HG02885 (cell line): Measurements from ENCODE around the gene HNF4A.

Experiments used
- ATAC-seq: cut with Tn5 transposase; IDR thresholded peaks from one replicate; pipeline ENCODE4 v1.9.1; 2021; ENCODE audit warnings: mild to moderate bottlenecking; ENCODE audit not compliant: unreplicated experiment, poor library complexity

Gene HNF4A

DNA sequence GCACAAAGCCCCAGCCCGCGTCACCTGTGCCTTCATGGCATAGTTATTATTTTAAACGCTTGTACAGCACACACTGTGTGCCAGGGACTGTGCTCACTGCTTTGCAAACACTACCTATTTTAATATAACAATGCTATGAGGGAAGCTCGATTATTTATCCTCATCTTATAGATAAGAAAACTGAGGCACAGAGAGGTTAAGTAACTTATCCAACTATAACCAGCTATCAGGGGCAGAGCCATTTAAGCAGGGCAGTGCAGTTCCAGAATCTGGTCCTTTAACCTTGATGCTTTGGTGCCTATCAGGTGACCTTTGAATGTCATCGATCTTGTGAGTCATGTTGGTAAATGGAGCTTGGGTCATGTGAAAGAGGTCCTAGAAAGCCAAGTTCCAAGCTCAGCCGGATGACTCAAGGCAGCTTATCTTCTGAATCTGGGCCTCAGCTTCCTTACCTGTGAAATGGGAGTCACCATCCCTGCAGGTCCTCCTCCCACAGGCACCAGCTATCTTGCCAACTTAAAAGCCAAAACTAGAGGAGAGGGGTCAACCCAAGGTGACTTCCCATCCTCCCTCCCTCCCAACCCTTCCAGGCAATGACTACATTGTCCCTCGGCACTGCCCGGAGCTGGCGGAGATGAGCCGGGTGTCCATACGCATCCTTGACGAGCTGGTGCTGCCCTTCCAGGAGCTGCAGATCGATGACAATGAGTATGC lies 63.8 kb downstream of the HNF4A start:
- no peak for ATAC-seq

DNA sequence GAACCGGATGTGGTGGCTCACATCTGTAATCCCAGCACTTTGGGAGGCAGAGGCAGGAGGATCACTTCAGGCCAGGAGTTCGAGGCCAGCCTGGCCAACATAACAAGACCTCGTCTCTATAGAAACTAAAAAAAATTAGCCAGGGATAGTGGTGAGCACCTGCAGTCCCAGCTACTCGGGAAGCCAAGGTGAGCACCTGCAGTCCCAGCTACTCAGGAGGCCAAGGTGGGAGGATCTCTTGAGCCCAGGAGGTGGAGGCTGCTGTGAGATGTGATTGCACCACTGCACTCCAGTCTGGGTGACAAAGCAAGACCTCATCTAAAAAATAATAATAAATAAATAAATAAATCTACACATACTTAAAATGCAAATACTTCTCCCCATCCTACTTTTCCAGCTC lies 65.0 kb downstream of the HNF4A start:
- ATAC-seq, result no peak

DNA sequence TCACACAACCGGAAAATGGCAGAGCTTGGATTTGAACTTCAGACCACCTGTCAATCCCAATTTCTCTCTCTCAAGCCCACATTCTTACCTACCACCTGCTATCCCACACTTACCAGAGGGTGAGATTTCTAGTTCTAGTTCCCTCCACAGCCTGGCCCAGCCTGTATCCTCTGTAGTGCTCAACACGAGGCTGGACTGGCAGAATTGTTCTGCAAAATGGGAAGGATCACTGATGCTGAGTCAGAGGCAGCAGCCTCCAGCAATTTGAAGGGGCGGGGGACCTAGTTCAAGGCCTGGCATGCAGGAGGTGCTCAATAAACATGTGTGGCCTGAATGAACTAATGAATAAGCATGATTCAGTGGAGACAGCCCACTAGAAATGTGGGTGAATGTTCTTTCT lies 66.6 kb downstream of the HNF4A start:
- ATAC-seq, result no peak

DNA sequence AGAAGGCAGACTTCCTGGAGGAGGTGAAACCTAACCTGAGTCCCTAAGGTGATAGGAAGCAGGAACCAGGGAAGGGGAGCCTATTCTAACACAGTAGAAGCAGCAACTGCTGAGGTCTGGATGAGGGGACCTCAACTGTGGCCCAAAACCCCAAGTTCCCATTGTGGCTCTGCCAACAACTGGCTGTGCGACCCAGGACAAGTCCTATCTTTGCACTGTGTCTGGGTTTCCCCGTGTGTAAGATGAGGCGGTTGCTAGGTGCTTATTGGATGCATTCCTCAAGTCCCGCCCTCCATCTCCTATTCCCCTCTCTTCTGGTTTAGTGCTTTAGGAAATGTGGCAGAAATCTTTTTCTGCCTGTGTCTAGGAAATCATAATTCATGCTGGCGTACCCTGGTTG lies 68.0 kb downstream of the HNF4A start:
- no peak for ATAC-seq

DNA sequence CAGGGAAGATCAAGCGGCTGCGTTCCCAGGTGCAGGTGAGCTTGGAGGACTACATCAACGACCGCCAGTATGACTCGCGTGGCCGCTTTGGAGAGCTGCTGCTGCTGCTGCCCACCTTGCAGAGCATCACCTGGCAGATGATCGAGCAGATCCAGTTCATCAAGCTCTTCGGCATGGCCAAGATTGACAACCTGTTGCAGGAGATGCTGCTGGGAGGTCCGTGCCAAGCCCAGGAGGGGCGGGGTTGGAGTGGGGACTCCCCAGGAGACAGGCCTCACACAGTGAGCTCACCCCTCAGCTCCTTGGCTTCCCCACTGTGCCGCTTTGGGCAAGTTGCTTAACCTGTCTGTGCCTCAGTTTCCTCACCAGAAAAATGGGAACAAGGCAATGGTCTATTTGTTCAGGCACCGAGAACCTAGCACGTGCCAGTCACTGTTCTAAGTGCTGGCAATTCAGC lies 68.6 kb downstream of the HNF4A start:
- no peak for ATAC-seq

DNA sequence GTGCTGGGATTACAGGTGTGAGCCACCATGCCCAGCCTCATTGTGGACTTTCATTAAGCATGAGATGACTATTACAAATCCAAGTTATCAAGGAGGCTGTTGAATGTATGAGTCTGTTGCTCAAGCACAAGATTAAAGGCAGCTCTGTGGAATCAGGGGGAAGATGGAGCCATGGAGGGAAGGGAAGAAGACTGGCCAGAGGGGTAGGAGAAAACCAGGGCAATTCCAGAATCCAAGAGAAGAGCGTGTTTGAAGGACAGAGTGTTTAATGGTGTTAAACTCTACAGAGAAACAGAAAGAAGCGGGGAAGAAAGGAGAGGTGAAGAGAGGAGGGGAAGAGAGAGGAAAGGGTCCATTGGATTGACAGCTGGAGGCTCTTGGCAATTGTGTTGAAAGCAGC lies 70.4 kb downstream of the HNF4A start:
- ATAC-seq, result no peak

DNA sequence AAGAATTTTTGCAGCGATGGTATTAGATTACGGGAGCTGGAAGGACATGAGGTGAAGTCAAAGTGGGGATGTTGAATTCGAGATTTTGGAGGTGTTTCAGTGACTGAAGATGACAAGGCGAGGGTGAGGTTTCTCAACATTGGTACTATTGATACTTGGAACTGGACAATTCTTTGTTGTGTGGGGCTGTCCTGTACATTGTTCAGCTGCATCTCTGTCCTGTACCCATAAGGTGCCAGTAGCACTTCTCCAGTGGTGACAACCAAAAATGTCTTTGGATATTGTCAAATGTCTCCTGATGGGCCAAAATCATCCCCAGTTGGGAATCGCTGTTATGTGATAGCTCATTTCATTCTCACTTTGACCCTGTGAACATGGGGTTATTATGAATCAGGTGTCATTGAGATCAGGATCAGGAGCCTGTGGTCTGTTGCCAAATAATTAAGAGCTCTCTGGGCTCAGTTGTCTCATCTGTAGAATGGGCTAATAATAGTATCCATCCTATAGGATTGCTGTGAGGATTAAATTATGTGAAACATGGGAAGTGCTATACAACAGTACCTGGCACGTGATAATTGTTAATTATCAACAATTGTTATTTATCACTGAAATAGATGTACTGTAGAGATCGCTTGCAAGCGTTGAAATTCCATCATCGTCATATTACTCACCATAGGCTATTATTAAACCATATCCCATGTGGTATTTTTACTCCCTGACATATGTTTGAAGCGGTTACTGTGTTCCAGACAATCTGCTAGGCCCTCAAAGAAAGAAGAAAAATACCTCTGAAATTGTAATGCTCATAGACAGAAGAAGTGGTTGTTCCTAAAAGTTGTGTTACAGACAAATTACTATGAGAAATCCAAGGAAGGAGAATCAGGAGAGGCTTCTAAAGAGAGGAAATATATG lies 71.6 kb downstream of the HNF4A start:
- no peak for ATAC-seq

DNA sequence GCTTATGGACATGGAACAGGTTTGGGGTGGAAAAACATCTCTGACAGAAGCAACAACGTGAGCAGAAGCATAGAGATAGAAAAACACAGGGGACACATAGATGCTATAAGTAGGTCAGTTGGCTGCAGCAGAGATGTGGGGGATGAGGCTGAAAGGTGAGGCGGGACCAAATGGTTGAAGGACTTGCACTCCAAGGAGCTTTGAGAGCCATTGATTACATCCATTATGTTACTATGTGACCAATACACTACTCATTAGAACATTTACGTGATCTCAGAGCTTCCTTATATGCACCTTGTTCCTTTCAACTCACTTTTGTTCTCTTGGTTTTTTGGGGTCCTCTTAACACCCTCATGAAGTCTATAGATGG lies 72.3 kb downstream of the HNF4A start:
- ATAC-seq, result no peak

DNA sequence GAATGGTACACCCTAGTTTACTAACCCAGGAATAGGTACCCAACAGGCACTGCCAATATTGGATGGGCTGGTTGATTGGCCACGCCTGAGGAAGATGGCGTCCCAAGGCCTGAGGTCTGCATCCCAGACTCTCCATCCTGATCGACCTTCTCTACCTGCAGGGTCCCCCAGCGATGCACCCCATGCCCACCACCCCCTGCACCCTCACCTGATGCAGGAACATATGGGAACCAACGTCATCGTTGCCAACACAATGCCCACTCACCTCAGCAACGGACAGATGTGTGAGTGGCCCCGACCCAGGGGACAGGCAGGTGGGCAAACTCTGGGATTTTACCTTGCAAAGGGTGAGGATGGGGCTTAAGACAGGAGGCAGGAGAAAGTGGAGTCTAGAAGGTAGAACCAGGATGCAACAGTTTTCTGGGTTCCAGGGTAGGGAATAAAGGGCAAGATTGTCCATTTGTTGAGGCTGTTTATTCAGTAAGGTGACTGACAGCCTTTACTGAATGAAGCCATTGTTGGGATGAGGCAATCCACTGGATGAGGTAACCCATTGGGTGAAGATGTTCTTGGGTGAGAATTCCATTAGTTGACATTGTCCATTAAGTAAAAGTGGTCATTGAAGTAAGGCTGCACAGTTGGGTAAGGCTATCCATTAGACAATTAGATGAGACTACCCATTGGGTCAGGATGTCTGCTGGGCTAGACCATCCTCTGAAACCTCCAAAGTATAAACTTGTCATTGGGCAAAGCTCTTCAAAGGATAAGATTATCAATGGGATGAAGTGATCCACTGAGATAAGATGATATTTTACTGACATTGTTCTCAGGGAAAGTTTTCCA lies 72.9 kb downstream of the HNF4A start:
- ATAC-seq, result no peak

DNA sequence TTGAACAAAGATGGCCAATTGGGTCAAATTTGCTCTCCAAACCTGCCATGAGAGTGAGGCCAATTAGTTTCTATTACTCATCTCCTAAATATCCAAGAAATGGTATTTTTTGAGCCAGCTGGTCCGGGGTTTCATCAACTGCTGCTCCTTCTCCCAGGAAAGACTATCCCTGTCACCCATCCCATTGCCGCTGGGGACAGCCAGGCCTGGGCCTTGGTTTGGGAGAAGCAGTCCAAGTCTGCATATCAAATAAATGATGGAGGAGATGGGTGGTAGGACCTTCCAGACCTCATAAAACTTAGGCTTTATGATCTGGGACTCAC lies 73.5 kb downstream of the HNF4A start:
- no peak for ATAC-seq

DNA sequence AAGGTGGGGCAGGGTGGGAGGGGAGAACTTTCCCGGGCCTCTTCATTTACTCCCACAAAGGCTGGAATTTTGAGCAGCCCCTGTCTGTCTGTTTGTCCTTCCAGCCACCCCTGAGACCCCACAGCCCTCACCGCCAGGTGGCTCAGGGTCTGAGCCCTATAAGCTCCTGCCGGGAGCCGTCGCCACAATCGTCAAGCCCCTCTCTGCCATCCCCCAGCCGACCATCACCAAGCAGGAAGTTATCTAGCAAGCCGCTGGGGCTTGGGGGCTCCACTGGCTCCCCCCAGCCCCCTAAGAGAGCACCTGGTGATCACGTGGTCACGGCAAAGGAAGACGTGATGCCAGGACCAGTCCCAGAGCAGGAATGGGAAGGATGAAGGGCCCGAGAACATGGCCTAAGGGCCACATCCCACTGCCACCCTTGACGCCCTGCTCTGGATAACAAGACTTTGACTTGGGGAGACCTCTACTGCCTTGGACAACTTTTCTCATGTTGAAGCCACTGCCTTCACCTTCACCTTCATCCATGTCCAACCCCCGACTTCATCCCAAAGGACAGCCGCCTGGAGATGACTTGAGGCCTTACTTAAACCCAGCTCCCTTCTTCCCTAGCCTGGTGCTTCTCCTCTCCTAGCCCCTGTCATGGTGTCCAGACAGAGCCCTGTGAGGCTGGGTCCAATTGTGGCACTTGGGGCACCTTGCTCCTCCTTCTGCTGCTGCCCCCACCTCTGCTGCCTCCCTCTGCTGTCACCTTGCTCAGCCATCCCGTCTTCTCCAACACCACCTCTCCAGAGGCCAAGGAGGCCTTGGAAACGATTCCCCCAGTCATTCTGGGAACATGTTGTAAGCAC lies 74.1 kb downstream of the HNF4A start:
- no peak for ATAC-seq

DNA sequence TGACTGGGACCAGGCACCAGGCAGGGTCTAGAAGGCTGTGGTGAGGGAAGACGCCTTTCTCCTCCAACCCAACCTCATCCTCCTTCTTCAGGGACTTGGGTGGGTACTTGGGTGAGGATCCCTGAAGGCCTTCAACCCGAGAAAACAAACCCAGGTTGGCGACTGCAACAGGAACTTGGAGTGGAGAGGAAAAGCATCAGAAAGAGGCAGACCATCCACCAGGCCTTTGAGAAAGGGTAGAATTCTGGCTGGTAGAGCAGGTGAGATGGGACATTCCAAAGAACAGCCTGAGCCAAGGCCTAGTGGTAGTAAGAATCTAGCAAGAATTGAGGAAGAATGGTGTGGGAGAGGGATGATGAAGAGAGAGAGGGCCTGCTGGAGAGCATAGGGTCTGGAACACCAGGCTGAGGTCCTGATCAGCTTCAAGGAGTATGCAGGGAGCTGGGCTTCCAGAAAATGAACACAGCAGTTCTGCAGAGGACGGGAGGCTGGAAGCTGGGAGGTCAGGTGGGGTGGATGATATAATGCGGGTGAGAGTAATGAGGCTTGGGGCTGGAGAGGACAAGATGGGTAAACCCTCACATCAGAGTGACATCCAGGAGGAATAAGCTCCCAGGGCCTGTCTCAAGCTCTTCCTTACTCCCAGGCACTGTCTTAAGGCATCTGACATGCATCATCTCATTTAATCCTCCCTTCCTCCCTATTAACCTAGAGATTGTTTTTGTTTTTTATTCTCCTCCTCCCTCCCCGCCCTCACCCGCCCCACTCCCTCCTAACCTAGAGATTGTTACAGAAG lies 75.0 kb downstream of the HNF4A start:
- ATAC-seq, result no peak

DNA sequence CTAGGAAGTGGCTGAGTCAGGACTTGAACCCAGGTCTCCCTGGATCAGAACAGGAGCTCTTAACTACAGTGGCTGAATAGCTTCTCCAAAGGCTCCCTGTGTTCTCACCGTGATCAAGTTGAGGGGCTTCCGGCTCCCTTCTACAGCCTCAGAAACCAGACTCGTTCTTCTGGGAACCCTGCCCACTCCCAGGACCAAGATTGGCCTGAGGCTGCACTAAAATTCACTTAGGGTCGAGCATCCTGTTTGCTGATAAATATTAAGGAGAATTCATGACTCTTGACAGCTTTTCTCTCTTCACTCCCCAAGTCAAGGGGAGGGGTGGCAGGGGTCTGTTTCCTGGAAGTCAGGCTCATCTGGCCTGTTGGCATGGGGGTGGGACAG lies 75.6 kb downstream of the HNF4A start:
- no peak for ATAC-seq

DNA sequence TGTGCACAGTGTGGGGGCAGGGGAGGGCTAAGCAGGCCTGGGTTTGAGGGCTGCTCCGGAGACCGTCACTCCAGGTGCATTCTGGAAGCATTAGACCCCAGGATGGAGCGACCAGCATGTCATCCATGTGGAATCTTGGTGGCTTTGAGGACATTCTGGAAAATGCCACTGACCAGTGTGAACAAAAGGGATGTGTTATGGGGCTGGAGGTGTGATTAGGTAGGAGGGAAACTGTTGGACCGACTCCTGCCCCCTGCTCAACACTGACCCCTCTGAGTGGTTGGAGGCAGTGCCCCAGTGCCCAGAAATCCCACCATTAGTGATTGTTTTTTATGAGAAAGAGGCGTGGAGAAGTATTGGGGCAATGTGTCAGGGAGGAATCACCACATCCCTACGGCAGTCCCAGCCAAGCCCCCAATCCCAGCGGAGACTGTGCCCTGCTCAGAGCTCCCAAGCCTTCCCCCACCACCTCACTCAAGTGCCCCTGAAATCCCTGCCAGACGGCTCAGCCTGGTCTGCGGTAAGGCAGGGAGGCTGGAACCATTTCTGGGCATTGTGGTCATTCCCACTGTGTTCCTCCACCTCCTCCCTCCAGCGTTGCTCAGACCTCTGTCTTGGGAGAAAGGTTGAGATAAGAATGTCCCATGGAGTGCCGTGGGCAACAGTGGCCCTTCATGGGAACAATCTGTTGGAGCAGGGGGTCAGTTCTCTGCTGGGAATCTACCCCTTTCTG lies 76.2 kb downstream of the HNF4A start:
- ATAC-seq, result no peak

DNA sequence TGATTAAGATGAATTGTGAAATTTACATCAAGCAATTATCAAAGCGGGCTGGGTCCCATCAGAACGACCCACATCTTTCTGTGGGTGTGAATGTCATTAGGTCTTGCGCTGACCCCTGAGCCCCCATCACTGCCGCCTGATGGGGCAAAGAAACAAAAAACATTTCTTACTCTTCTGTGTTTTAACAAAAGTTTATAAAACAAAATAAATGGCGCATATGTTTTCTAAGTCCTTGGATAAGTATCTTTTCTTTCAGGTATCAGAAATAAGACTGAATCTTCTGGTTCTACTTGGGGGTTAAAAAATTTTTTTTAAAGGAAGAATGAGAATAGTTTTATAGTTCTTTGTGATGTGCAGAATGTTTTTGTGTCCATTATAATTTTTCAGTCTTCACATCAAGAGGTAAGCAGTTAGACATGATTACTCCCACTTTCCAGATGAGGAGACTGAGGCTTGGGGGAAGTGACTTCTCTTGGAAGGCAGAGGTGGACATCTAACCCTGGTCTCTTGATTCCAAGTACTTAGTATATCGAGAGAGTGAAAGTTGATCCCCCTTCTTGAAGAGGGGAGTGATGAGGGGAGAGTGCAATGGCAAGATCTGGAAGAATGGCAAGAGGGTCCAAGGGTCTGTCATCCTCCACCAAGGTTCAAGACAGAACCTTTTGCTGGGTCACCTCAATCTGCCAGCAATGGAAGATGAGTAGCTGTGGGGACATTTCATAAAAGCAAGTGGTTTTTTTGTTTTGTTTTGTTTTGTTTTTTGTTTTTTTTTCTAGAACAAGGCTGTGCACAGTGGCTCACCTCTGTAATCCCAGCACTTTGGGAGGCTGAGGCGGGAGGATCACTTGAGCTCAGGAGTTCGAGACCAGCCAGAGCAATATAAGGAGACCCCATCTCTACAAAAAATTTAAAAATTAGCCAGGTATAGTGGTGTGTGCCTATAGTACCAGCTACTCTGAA lies 77.4 kb downstream of the HNF4A start:
- no peak for ATAC-seq

DNA sequence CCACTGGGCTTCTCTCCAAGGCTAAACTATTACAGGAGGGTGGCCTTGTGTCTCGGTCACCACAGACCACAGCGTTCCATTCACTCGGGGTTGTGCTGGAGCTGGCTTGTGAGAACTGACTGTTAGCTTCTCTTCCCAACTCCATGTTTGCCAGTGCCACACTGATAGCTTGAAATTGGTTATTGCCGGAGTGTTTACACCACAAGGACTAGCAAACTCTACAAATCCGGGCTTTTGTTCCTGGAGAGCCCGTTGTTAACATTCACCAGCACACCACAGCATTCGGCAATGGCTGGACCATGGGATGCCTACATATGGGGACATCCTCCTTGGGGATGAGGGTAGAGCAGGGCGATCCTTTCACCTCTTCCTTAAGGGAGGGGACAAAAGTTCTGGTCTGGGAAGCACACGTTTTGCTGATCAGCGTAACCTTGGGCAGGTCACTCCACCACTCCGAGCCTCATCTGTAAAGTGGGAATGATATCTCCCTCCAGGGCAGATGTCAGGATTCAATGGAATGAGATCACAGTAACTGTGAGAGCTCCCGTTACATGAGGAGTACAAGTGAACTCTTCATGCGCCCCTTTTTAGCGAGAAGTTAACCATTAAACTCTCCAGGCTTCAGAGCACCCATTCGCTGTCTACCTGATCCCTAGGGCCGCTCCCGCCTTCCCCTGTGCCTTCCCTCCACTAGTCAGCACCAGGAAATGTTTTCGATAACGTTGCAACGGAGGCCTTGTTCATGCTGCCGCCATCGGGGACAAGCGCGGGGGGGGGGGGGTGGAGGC lies 78.4 kb downstream of the HNF4A start:
- ATAC-seq, result no peak
